Measurements from ENCODE around the gene MRI1.

MRI1 gene

DNA sequence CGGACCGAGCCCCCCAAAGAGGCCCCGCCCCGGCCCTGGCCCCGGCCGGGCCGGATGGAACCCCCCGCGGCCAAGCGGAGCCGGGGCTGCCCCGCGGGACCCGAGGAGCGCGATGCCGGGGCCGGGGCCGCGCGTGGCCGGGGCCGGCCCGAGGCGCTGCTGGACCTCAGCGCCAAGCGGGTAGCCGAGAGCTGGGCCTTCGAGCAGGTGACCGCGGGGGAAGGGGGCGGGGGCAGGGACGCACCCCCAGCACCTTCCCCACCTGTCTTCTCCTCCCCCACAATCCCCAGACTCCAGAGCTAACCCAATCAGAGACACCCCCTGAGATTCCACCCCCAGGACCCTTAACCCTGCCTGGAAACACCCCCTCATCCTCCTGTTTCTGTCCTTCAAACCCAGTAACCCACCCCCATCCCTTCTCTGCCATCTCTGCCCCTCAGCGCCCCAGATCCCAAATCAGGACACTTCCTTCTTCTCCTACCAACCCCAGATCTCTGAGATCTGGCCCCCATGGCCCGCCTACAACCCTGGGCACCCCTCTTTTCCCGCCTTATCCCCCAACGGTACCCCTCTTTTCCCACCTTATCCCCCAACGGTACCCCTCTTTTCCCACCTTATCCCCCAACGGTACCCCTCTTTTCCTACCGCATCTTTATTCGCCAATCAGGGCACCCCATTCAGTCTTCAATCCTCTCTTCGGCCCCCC, 31.4 kb downstream of the MRI1 start:
- no peak for DNase-seq

DNA sequence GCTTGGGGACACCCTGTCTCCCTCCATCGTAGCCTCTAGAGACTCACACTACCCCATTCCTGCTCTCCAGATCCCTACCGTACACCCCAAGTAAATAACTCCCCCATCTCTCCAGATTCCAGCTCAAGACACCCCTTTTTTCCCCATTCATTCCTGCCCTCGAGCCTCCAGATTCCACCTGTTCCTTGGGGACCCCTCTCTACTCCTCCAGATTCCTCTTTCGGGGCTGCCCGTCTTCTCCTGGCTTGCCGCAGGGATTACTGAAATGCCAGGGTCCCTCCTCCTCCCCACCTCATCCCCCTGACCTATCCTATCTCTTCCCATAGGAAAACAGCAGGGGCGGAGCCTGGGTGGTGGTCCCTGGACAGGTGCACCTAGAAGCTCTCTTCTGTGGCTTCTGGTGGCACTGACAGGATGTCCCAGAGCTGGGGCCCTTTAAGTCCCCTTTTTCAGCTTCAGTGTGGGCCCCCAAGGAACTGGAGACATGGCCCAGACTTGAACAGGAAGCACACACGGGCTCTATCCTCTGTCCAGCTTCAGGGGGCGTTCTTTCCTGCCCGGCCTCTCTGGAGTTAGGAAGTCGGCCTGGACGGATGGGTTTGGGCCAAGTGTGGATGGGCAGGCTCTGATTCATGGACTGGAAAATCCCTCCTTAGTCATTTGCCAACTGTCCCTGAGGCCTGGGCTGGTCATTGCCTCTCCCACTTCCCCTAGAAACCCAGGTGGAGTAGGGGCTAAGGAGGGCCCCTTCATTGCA, 32.2 kb downstream of the MRI1 start:
- DNase-seq, result no peak

DNA sequence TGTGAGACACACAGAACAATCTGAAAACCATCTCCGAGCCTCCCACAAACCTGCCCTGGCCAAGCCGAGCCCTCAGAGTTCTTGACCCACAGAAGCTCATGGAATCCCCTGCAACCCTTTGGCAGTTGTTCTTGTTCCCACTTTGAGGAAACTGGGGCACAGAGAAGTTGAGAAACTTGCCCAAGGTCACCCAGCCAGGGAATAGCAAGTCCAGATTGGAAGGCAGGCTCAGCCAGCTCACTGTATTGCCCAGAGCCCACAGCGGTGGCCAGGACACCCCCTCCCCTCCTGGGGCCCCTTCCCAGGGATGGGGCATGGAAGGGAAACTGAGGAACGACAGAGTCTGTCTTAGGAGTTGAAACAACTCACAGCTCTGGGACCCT, 32.7 kb downstream of the MRI1 start:
- no peak for DNase-seq

DNA sequence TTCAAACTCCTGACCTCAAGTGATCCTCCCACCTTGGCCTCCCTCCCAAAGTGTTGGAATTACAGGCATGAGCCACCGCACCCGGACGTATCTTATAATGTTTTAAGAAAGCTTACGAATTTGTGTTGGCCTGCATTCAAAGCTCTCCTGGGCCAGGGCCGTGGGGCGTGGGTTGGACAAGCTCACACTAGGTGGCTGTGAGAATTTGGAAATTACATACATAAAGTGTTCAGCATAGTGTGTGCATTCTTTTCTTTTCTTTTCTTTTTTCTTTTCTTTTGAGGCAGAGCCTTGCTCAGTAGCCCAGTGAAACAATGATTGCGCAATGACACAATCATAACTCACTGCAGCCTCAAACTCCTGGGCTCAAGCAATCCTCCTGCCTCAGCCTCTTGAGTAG, 33.5 kb downstream of the MRI1 start:
- no peak for DNase-seq

DNA sequence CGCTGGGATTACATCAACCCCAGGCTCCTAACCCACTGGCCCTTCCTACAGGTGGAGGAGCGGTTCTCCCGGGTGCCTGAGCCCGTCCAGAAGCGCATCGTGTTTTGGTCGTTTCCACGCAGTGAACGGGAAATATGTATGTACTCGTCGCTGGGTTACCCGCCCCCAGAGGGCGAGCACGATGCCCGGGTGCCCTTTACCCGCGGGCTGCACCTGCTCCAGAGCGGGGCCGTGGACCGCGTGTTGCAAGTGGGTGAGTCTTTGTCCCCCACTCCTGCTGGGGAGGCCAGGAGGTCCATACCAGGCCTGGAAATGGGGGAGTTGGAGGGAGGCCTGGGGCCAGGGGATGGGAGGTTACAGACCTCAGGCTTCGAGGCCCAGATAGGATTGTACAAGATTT, 35.3 kb downstream of the MRI1 start:
- DNase-seq, result no peak

DNA sequence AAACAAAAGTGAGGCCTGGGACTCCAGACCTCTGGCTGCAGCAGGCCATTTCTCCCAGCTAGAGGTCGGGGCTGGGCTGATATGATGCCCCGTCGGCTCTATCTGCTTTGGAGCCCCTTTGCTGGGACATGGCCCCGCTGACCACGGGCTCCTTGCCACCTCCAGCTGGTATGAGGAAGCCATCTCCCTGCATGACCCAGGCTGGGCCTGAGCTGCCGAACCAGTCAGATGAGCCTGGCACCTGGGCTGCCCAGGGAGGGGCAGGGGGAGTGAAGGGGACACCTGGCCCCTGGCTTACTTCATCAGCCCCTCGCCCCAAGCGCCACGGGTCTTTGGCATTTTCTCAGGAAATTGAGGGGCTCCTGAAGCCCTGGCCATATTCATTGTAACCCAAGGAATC, 38.7 kb downstream of the MRI1 start:
- DNase-seq, result no peak

DNA sequence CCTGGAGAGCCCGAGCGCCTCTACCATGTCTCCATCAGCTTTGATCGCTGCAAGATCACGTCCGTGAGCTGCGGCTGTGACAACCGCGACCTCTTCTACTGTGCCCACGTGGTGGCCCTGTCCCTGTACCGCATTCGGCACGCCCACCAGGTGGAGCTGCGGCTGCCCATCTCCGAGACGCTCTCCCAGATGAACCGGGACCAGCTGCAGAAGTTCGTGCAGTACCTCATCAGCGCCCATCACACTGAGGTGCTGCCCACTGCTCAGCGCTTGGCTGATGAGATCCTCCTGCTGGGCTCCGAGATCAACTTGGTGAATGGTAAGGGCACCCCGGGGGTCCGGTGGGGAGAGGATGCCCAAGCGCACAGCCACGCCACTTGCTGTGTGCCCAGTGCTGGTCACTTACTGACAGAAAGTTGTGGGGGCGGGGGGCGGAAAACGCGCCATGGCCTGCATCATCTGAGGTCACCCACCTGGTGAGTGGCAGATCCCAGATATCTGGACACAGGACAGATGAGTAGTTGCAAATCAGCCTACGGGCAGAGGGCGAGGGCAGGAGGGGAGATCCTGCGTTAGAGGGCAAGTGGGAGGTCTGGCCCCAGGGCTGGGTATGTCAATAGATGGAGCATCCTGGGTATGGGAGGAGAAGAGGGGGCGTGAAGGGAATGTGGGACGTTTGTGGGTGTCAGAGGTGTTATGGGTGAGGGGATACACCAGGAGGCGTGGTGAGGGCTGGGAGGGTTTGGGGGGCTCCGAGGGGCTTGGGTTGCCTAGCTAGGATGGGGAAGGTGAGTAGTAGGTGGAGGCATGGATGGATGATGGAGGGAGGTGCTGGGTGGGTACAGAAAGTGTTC, 40.7 kb downstream of the MRI1 start:
- no peak for DNase-seq

DNA sequence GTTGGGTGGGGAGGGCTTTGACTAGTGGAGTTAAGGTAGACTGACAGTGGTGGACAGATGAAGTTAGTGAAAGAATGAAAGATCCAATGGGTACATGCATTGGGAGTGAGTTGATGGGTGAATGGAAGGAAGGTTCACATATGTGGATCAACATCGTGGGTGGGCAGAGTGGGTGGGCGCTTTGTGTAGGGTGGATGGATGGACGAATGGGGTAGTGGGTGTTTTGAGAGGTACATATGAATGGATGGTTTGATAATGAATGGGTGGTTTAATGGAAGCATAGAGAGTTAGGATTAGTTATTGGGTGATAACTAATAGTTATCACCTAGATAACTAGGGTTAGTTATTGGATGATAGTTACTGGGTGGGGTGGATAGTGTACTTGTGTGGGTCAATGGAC, 42.4 kb downstream of the MRI1 start:
- no peak for DNase-seq

DNA sequence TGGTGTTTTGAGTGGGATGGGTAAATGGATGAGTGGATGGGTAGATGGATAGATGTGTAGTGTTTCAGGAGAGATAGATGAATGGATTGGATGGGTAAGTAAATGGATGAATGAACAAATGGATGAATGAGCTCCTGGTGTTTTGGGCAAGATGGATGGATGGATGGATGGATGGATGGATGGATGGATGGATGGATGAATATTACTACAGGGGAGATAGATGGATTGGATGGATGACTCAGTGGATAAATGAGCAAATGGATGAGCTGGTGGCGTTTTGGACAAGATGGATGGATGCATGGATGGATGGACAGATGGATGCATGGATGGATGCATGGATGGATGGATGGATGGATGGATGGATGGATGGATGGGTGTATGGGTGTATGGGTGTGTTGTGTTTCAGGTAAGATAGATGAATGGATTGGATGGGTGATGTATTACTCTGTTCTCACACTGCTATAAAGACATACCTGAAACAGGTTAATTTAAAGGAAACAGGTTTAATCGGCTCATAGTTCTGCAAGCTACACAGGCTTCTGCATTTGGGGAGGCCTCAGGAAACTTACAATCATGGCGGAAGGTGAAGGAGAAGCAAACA, 43.2 kb downstream of the MRI1 start:
- DNase-seq, result no peak

DNA sequence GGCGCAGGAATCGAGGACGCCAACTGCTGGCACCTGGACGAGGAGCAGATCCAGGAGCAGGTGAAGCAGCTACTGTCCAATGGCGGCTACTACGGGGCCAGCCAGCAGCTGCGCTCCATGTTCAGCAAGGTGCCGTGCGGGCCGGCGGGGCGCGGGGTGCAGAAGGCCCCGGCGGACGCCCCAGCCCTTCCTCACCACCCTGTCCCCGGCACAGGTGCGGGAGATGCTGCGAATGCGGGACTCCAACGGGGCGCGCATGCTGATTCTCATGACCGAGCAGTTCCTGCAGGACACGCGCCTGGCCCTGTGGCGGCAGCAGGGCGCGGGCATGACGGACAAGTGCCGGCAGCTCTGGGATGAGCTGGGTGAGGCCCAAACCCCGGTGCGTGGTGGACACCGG, 44.5 kb downstream of the MRI1 start:
- no peak for DNase-seq

DNA sequence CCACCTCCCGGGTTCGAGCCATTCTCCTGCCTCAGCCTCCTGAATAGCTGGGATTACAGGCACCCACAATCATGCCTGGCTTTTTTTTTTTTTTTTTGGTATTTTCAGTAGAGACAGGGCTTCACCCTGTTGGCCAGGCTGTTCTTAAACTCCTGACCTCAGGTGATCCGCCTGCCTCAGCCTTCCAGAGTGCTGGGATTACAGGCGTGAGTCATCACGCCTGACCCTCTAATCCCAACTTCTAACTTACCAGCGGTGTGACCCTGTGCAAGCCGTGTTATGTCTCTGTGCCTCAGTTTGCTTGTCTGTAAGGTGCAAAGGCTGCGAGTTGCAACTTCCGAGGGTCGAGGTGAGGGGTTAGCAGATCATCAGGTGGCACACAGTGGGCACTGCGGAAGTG, 48.2 kb downstream of the MRI1 start:
- DNase-seq, result no peak

DNA sequence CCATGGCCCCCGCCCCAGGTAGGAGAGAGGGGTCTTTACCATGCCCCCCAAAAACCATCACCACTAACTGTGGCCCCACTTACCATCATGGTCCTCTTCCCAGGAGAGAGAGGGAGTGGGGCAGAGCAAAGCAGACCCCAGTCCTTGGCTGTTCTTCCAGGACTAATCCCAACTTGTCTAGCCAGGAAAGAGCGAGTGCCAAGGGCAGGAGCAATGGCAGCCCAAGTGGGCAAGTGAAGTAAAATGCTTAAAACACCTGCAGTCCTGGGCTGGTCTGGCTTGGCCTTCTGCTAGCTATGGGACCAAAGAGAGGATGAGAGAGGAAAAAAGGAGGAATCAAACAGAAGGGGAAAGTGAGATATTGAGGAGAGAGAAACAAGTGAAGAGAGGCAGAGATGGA, 48.8 kb downstream of the MRI1 start:
- DNase-seq, result no peak

DNA sequence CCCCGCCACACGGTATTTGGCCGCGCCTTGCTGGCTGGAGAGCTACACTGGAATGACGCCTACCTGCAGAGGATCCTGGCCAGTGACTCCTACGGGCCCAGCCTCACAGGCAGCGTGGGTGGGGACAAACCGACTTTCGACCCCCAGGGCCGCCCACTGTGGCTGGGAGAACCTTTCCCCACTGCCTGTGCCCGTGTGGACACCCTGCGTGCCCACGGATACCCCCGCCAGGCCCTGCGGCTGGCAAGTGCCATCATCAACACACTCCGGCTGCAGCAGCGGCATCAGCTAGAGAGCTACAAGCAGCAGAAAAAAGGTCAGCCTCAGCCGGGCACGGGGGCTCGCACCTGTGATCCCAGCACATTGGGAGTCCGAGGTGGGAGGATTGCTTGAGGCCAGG, 50.2 kb downstream of the MRI1 start:
- no peak for DNase-seq

DNA sequence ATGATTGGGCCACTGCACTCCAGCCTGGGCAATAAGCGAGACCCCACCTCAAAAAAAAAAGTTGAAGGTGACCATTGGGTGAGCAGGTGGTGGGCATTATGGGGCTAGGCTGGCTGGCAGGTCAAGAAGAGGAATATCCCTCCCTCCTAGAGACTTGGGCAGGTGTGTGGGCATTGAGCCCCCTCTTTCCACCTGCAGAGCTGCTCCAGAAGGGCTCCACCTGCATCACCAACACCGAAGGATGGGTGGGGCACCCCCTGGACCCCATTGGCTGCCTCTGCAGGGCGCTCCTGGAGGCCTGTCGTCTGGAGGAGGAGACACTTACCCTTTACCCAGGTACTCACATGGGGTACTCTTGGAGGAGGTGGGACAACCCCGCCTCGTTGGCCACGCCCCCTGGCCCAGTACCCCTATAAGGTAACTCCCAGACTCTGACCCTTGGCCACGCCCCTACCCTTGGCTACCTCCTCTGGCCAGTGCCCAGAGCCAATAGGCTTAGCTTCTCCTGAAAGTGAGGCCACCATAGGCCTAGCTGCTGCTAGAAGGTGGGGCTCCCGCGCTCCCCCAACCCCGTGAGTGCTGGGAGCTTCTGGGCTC, 52.8 kb downstream of the MRI1 start:
- peak; percentile 82 for DNase-seq

DNA sequence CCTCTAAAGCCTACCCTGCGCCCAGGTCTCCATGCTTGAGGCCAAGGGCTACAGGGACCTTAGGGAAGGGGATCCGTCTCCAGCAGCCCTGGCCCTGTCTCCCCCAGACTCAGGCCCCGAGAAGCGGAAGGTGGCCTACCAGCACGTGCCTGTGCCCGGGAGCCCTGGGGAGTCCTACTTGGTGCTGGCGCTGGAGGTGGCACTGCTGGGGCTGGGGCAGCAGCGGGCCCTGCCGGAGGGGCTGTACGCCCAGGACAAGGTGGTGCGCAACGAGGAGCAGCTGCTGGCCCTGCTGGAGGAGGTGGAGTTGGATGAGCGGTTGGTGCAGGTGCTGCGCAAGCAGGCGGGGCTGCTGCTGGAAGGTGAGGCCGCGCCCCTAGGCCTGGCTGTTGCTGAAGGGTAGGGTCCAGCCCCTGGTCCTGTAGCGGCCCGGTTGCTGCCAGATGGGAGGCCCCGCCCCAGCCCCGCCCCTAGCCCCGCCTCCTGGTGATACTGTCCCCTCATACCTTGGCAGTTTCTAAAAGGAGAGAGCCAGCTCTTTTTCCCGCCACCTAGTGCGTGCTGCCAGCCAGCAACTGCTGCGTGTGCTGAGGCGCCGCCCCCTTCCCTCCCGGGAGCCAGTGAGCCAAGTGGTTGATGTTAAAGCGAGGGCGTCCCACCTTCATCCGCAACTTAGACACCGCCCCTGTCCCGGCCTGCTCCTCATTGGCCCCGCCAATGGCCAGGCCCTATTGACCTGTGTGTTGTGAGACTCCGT, 53.5 kb downstream of the MRI1 start:
- peak; percentile 74 for DNase-seq

DNA sequence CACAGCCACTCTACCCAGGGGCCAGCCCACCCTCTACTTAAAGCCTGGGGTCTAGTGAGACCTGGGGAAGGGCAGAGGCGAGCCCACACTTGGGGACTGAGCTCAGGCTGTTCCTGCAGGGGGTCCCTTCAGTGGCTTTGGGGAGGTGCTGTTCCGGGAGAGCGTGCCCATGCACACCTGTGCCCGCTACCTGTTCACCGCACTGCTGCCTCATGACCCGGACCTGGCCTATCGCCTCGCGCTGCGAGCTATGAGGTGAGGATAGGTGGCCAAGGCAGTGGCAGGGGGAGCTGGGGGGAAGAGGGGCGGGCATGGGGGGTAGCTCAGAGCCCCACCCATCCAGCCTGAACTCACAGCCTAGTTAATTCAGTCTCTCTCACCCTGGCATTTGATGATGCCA, 54.9 kb downstream of the MRI1 start:
- DNase-seq, result no peak

DNA sequence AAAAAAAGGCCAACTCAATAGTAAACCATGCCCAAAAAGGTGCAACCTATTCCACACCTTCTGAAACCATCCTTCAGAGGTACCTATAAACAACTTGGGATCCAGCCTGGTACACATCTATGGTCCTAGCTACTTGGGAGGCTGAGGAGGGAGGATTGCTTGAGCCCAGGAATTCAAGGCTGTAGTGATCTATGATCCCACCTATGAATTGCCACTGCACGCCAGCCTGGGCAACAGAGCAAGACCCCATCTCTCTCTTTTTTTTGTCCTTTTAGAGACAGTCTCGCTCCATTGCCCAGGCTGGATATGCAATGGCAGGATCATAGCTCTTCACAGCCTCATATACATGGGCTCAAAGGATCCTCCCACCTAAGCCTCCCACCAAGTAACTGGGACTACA, 57.0 kb downstream of the MRI1 start:
- DNase-seq, result no peak

DNA sequence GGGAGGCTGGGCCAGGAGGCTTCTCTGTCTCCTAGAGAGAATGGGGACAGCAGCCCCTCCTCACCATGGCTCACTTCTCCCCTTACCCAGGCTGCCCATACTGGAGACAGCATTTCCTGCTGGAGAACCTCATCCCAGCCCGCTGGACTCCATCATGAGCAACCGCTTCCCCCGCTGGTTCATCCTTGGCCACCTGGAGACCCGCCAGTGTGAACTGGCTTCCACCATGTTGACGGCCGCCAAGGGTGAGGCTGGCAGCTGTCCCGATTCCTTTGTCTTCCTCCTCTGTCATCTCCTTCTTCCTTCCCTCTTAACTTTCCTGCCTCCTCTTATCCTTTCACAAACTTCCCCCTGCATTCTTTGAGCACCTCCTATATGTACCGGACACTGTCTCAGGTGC, 58.9 kb downstream of the MRI1 start:
- no peak for DNase-seq

All from NCI-H1436 treated with DMSO at 0.1 percent for 48 hours (cell line).